ENCODE data around the gene BTRC.
"Not testable (repeated sequence)": the region's sequence is repeated elsewhere in the genome, so short reads cannot be mapped to it uniquely, and the experiment has no call there.

The BTRC gene

DNA sequence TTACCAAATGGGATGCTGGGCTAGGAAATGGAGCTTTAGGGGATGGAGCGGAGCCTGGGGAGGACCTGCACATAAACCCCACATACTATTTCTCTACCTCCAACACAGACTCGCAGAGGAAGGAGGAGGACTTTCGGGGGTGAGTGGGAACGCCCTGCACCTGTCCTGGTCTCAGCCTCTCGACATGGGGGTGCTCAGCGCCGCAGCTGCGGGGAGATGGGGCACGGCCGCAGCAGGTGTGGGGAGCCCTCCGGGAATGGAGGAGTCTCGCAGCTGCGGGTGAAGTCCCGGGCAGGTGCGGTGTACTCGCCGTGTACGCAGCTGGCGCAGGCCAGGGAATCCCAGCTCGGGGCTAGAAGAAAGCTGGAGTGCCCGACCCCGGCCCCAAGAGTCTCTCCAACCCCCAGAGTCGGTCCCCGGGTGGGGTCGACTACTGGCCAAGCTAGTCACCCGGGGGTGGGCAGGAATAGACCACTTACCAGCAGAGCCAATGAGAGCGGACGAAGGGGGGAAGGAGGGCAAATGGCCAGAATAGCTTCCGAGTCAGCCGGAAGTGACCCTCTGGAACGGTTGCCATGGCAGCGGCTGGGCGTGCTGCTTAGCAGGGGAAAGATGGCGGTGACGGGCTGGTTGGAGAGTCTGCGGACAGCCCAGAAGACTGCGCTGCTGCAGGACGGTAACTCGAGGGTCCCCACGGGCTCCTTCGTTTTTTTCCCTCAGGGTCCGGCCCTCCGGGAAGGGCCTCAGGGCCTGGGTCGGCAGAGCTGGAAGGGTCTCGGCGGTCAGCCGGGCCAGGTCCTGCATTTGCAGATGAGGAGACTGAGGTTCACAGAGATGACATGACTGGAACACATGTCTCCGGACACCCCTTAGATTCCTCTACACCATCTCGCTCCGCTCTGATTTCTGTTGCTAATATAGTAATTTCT lies 234.0 kb downstream of the BTRC start, which contains the start of the genes DPCD and POLL:
Gene DPCD, plus strand, starts transcription at position 597 of the 929 bp plus-strand sequence. Its CDS starts 16 bp downstream, at position 613.
Gene POLL, minus strand, starts transcription at position 533 of the 929 bp plus-strand sequence. CDS start 897 bp downstream, outside the sequence.
- DNase-seq, result peak; percentile 97
- peak; percentile 97 for ATAC-seq

DNA sequence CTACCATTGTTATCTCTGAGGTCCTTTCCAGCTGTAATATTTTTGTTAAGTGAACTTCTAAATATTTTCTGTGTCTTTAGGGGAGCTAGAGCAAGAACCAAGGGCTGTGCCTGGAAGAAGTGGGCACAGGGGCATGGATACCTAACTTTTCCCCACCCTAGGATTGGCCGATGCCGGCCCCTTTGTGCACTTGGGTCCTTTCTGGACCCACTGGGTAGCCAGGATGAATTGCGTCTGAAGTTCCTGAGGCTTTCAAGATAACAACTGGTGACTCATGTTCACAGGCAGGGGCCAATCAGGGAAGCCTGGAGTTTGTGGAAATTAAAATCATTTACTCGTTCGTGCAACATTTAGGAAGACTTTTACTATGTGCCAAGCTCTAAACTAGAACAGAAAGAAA lies 234.9 kb downstream of the BTRC start:
- ATAC-seq (no peak), DNase-seq (no peak)

DNA sequence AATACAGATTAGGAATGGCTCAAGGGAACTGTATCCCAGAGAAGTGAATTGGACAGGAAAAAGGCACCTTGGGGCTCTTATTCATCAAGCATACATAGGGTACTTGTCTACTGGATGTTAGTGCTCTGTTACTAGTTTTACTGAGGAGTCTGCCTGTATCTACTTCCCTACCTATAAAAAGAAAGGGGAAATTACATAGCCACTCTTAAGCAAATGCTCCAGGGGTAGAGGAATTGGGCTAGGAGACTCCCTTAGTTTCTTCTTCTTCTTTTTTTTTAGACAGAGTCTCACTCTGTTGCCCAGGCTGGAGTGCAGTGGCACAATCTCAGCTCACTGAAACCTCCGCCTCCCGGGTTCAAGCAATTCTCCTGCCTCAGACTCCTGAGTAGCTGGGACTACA lies 239.4 kb downstream of the BTRC start:
- not testable (repeated sequence) for DNase-seq, ATAC-seq

DNA sequence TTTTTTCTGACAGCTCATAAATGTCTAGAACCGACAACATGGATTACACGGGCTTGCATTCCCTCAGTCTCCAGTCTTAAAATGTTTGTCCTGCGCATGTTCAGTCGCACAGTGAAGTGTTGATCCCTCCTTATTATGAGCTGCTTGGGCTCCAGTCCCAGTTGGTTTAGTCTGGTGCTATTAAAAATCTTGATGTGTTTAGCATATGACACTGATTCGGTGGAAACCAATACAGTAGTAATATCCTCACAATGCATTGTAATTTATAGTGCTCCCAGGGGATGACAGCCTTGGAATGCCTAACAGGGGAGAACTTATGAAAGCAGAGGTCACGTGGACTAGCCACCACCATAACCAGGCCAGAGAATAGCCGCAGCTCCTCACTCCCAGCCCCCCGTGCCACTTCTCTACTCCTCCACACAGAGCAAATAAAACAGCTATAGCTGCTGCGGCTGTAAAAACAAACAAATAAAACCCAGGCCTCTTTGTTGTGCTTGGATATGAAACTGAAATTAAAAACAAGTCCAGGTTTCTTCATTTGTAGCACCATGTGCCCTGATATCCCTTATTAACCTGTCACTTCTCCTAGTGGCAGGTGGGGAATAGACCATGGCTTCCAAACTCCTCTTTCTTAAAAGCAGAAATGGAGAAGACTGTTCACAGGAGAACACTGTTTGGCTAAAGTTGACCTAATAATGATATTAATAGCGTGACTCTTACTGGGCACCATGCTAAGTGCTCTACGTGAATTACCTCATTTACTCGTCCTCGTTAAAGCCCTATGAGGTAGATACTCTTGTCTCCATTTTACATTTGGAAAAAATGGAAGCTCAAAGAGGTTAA lies 241.8 kb downstream of the BTRC start:
- DNase-seq (no peak), ATAC-seq (no peak)

DNA sequence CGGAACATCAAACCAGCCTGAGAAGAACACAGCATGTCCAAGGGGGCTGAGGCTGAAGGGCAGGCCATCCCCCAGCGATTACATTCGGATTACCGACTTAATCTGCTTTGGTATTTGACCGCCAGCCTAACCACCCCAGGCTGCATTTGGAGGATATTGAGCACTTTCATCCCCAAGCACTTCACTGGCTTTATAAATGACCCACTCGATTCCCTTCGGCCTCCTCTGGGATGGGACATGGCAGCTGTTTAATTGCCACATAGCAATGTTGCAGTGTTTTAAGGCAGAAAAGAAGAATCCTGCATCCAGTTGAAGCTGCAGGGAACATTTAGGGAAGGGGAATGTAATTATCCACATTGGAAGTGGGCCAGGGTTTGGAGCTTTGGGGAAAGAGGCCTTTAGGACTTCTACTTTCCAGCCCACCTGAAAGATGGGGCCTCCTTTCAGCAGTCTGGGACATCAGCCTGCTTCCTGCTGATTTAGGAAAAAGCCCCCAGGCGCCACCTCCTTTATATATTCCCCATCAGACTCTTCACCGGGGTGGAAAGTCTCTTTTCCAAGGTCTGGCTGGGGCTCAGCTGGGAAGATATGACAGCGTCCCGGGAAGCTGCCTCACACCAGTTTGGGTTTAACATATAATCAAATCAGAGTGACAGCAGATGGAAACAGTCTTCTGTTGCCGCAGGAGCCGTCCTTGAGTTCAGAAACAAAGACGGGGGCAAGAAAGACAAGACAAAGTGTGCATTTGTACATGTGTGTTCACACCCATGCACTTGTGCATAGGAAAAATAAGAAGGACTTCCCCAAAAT lies 243.3 kb downstream of the BTRC start:
- ATAC-seq, result no peak
- no peak for DNase-seq

DNA sequence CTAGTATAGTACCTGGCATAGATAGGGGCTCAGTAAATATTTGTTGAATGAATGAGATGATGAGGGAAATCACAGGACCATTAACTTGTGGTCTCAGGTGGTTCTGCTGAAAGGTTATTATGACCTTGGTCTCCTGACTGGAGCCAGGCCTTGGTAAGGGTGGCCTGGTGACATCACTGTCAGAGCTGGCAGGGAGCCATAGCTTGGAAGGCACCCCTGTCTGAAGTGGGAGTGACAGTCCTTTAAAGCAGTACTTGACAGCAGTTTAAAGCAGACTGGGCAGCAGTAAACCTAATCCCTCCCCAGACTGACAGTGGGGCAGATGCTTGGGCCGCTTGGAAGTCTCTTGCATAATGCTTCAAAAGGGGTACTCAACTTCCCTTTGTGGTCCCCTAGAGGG lies 247.6 kb downstream of the BTRC start:
- no peak for DNase-seq
- no peak for ATAC-seq

DNA sequence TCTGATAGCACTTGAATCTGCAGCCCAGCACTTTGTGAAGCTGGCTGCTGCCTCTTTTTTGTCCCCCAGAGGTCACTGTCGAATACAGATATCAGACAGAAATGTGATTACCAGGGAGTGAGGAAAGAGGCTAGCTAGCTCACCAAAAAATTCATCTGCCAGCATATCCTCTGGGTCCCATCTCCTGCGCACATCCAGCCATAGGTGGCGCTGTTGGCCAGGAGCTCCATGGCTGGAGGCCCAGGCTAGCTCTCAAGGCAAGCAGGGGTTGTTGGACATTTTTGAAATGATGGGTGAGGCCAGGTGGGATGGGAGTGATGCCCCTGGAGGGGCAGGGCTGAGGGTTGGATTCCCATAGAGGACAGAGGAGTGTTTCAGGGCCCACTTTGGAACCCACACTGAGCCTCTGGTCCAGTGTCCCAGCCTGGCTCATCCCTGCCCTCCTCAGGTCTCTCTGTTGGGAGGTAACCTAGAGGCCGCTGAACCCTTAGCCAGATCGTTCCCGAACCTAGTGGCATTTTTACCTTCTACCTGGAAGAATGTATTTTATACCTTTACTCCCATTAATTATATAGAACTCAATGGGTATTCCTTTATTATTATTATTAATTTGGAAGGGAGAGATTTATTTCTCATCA lies 248.9 kb downstream of the BTRC start:
- ATAC-seq (peak; percentile 88), DNase-seq (peak; percentile 84)

All from stimulated activated naive CD8-positive, alpha-beta T cell treated with anti-CD3 and anti-CD28 coated beads, Interleukin-15, Interleukin-2, amounts not matched to agents 100 U/mL and 50 U/mL, for 24 hours (primary cell).